Stomach smooth muscle (tissue), 2 donors: ENCODE data around the gene PAQR4.

Experiments
- H3K27ac ChIP-seq: one replicate; pipeline ENCODE4 v1.7.0; 2013; ENCODE audit warnings: mild to moderate bottlenecking, low read length, inconsistent platforms
- H3K27me3 ChIP-seq, 2 donors: one replicate each; pipeline ENCODE4 v1.7.0; 2013; ENCODE audit warnings: low read length in 2 of 2; ENCODE audit not compliant: insufficient read depth in 2 of 2, control insufficient read depth in 1 of 2
- H3K36me3 ChIP-seq, 2 donors: one replicate each; pipeline ENCODE4 v1.7.0; 2013; ENCODE audit warnings: low read length in 2 of 2; ENCODE audit not compliant: control insufficient read depth in 2 of 2, insufficient read depth in 2 of 2
- H3K4me1 ChIP-seq: one replicate; pipeline ENCODE4 v1.7.0; 2013; ENCODE audit warnings: low read length; ENCODE audit not compliant: control insufficient read depth, insufficient read depth
- H3K4me3 ChIP-seq, 2 donors: one replicate each; pipeline ENCODE4 v1.7.0; 2013; ENCODE audit warnings: low read length in 2 of 2
- H3K9ac ChIP-seq, 2 donors: one replicate each; pipeline ENCODE4 v1.7.0; 2013; ENCODE audit warnings: low read length in 2 of 2, mild to moderate bottlenecking in 1 of 2
- H3K9me3 ChIP-seq, 2 donors: one replicate each; pipeline ENCODE4 v1.7.0; 2013; ENCODE audit warnings: low read length in 2 of 2; ENCODE audit not compliant: control insufficient read depth in 2 of 2
- donor health status: healthy.
- donor health status: Pancreatic carcinoma.

PAQR4 gene

DNA sequence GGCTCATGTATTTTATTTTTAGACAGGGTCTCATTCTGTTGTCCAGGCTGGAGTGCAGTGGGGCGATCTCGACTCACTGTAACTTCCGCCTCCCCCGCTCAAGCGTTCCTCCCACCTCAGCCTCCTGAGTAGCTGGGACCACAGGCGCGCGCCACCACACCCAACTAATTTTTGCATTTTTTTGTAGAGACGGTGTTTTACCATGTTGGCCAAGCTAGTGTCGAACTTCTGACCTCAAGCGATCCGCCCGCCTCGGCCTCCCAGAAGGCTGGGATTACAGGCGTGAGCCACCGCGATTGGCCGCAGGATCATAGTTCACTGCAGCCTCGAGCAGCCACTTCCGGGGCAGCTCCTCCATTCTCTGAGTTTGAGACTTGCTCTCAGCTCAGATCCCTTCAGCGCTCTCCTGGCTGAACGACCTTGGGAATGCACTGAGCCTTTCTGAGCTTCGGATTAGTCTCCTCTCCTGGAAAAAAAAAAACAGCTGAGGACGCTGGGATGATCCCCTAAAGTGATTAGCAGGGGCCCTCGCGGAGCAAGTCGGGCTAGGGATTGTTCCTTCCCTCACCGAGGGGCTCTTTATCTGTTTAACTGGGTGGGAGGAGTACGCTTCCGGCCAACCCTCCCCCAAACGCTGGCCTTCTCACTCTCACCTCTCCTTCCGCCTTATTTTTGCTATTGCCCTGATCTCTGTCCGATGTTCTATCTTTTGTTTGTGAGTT, 12.2 kb downstream of the PAQR4 start:
- H3K4me3 ChIP-seq, result peak overlapping the region; percentile 86 to 88
- H3K9me3 ChIP-seq, result no peaks in the 10 kb centered on the region
- H3K27ac ChIP-seq, result no peak overlapping the region
- peaks cover 25% of the 10 kb centered on the region for H3K4me1 ChIP-seq
- H3K9ac ChIP-seq, result peak overlapping the region in 1 of 2 donors; percentile 91
- H3K36me3 ChIP-seq, result no peaks in the 10 kb centered on the region
- peaks cover 0 to 7% of the 10 kb centered on the region in 2 donors for H3K27me3 ChIP-seq

DNA sequence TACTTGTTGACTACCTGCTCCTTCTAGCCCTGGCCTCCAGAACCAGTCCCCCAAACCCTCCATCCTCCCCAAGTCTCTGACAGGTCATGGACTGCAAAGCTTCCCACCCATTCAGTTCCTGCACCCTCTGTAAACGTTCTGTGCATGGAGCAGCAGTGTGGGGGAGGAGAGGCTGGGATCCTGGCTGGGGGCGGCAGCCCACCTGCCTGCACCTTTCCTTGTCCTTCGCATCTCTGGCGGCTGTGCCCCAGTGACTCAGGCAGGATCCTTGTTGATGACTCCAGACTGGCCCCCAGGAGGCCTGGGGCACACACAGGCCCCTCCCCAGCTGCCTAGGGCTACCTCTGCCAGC, 12.7 kb downstream of the PAQR4 start:
- Histone ChIP-seq H3K36me3 (no peaks in the 10 kb centered on the region), H3K9me3 (no peaks in the 10 kb centered on the region), H3K27ac (no peak overlapping the region), H3K4me1 (peaks cover 25% of the 10 kb centered on the region), H3K27me3 (peaks cover 0 to 7% of the 10 kb centered on the region in 2 donors), H3K4me3 (no peak overlapping the region), H3K9ac (no peak overlapping the region)

- Histone ChIP-seq H3K27ac (no peak overlapping the region), H3K4me1 (peaks cover 25% of the 10 kb centered on the region), H3K27me3 (peaks cover 0 to 11% of the 10 kb centered on the region in 2 donors)
These were observed 13.3 kb downstream of the PAQR4 start for GRCh38 chr16:2982402-2982801.

GRCh38 chr16:2983706-2984136, 14.6 kb downstream of the PAQR4 start:
- H3K36me3 ChIP-seq, result no peaks in the 10 kb centered on the region
- H3K27ac ChIP-seq, result no peak overlapping the region
- H3K27me3 ChIP-seq, result peaks cover 0 to 11% of the 10 kb centered on the region in 2 donors
- peaks cover 25% of the 10 kb centered on the region for H3K4me1 ChIP-seq
- no peak overlapping the region for H3K9ac ChIP-seq
- peak overlapping the region in 1 of 2 donors; percentile 29 for H3K4me3 ChIP-seq
- H3K9me3 ChIP-seq, result no peaks in the 10 kb centered on the region

More at GRCh38 chr16:2982402-2982801, 13.3 kb downstream of the PAQR4 start:
- no peaks in the 10 kb centered on the region for H3K9me3 ChIP-seq
- H3K9ac ChIP-seq, result no peak overlapping the region
- no peaks in the 10 kb centered on the region for H3K36me3 ChIP-seq
- no peak overlapping the region for H3K4me3 ChIP-seq

- H3K9me3 ChIP-seq, result no peaks in the 10 kb centered on the region
- H3K4me1 ChIP-seq, result peaks cover 19% of the 10 kb centered on the region
- no peak overlapping the region for H3K4me3 ChIP-seq
- H3K9ac ChIP-seq, result no peak overlapping the region
- H3K36me3 ChIP-seq, result no peaks in the 10 kb centered on the region
- no peak overlapping the region for H3K27ac ChIP-seq
- H3K27me3 ChIP-seq, result peaks cover 4 to 7% of the 10 kb centered on the region in 2 donors
These were observed 16.3 kb downstream of the PAQR4 start for GRCh38 chr16:2985462-2985861.

- H3K4me3 ChIP-seq, result no peak overlapping the region
- no peaks in the 10 kb centered on the region for H3K36me3 ChIP-seq
- H3K9ac ChIP-seq, result no peak overlapping the region
- H3K27ac ChIP-seq, result no peak overlapping the region
- peaks cover 16% of the 10 kb centered on the region for H3K4me1 ChIP-seq
- H3K9me3 ChIP-seq, result no peaks in the 10 kb centered on the region
- peaks cover 5 to 7% of the 10 kb centered on the region in 2 donors for H3K27me3 ChIP-seq
These were observed 16.8 kb downstream of the PAQR4 start for GRCh38 chr16:2985893-2986355.

- Histone ChIP-seq H3K4me1 (peaks cover 12% of the 10 kb centered on the region), H3K9me3 (no peaks in the 10 kb centered on the region), H3K9ac (no peak overlapping the region), H3K27me3 (peaks cover 5 to 7% of the 10 kb centered on the region in 2 donors), H3K4me3 (no peak overlapping the region), H3K27ac (no peak overlapping the region), H3K36me3 (no peaks in the 10 kb centered on the region)
These were observed 17.6 kb downstream of the PAQR4 start for GRCh38 chr16:2986623-2987188.

DNA sequence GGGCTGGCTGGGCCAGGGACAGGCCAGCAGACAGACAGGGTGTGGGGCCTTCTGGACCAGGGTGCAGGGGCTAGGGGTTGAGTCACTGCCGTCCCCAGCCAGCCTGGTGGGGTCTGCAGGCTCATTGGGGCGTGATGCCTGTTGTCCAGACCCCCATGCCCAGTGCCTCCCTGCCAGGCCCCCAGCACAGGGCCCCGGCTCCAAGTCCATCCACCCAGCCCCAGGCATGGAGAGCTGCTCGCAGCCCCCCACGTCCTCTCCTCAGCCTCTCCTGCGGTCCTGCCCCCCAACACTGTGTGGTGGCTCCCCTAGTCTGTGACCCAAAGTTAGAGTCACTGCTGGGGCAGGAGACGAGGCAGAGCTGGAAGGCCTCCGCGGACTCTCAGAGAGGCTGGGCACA, 18.1 kb downstream of the PAQR4 start:
- Histone ChIP-seq H3K9ac (no peak overlapping the region), H3K4me1 (peaks cover 12% of the 10 kb centered on the region), H3K27ac (no peak overlapping the region), H3K4me3 (no peak overlapping the region), H3K36me3 (no peaks in the 10 kb centered on the region), H3K9me3 (no peaks in the 10 kb centered on the region), H3K27me3 (peaks cover 5 to 7% of the 10 kb centered on the region in 2 donors)

GRCh38 chr16:2987833-2988232, 18.7 kb downstream of the PAQR4 start:
- Histone ChIP-seq H3K9ac (no peak overlapping the region), H3K4me3 (no peak overlapping the region), H3K4me1 (peaks cover 12% of the 10 kb centered on the region), H3K27ac (no peak overlapping the region), H3K27me3 (peaks cover 5 to 7% of the 10 kb centered on the region in 2 donors), H3K9me3 (no peaks in the 10 kb centered on the region), H3K36me3 (no peaks in the 10 kb centered on the region)

GRCh38 chr16:2988590-2989099, 19.5 kb downstream of the PAQR4 start:
- Histone ChIP-seq H3K27ac (no peak overlapping the region), H3K9me3 (no peaks in the 10 kb centered on the region), H3K4me3 (no peak overlapping the region), H3K9ac (no peak overlapping the region), H3K4me1 (peaks cover 11% of the 10 kb centered on the region), H3K27me3 (peaks cover 5 to 7% of the 10 kb centered on the region in 2 donors), H3K36me3 (no peaks in the 10 kb centered on the region)

DNA sequence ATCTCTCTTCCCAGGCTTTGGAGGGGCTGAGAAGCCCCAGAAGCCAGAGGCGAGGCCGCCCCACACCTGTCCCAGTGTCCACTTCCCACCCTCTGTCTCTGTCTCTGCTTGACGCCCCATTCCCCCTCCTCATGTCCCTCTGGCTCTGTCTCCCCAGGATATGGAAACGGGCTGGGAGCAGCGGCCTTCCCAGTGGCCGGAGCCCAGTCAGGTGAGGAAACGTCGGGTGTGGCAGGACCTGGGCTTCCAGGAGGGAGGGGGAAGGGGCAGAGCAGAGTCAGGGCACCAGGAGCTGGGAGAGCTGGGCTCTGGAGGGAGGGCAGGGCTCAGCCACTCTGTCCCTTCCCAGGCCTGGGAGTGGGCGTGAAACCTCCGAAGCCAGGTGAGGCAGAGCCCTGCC, 21.7 kb downstream of the PAQR4 start:
- Histone ChIP-seq H3K9ac (no peak overlapping the region), H3K4me1 (no peaks in the 10 kb centered on the region), H3K9me3 (no peaks in the 10 kb centered on the region), H3K4me3 (no peak overlapping the region), H3K36me3 (no peaks in the 10 kb centered on the region), H3K27ac (no peak overlapping the region), H3K27me3 (peaks cover 5 to 6% of the 10 kb centered on the region in 2 donors)
